SK-N-SH (cell line): ENCODE results near the gene ARHGEF1. TPM values are rescaled to one million over a fixed set of nuclear protein-coding genes. Genes with fewer than 3 reads are reported as not detected.

Experiments used
- CTCF ChIA-PET: fragments of 300-600, 350-600 bp; formaldehyde crosslinking; extraction: SDS; loops from one replicate; lab custom pipeline; 2021; lab: Yijun Ruan, JAX
- POLR2A ChIA-PET: fragments of 350-600 bp; sonication (Branson Sonifier 250); formaldehyde crosslinking; extraction: SDS; loops from one replicate; lab custom pipeline; 2020; ENCODE audit warnings: antibody characterized with exemption, inconsistent platforms; lab: Yijun Ruan, JAX
- DNase-seq: peaks from one replicate; pipeline ENCODE4 v3.0.0; 2012
- H2AFZ ChIP-seq: fragments of 200-600 bp; sonication (generic); 2 replicates; pipeline ENCODE4 v1.8.1; 2016; ENCODE audit warnings: antibody characterized with exemption, mild to moderate bottlenecking, low read depth
- H3F3A ChIP-seq: fragments of 200-600 bp; sonication (generic); replicated peaks from 2 replicates; pipeline ENCODE3; 2016; ENCODE audit warnings: antibody characterized with exemption, mild to moderate bottlenecking; ENCODE audit not compliant: insufficient read depth
- H3K27ac ChIP-seq, 2 experiments: fragments of 200-500 bp in 1 of 2; fragments of 200-600 bp in 1 of 2; sonication (Bioruptor generic) in 1 of 2; sonication (generic), shearing (Covaris generic) in 1 of 2; 2 replicates each; pipeline versions ENCODE4 v1.5.1 to v1.6.1; 2014 to 2016; ENCODE audit warnings: low read depth in 2 of 2, inconsistent platforms in 1 of 2, low read length in 1 of 2, mild to moderate bottlenecking in 1 of 2, mixed read lengths in 1 of 2
- H3K27me3 ChIP-seq: fragments of 200-600 bp; sonication (generic), shearing (Covaris generic); 2 replicates; pipeline ENCODE4 v1.6.1; 2016; ENCODE audit warnings: mixed run types; ENCODE audit not compliant: insufficient read depth
- H3K36me3 ChIP-seq, 2 experiments: fragments of 200-500 bp in 1 of 2; fragments of 200-600 bp in 1 of 2; sonication (Bioruptor generic) in 1 of 2; sonication (generic) in 1 of 2; replicated peaks in 1 of 2; 2 replicates each; pipeline versions ENCODE3 to v1.5.1; 2014 to 2016; ENCODE audit warnings: low read length in 1 of 2, mild to moderate bottlenecking in 1 of 2; ENCODE audit not compliant: insufficient read depth in 2 of 2, control insufficient read depth in 1 of 2
- H3K4me1 ChIP-seq, 2 experiments: fragments of 200-500 bp in 1 of 2; fragments of 200-600 bp in 1 of 2; sonication (Bioruptor generic) in 1 of 2; sonication (generic), shearing (Covaris generic) in 1 of 2; 2 replicates each; pipeline versions ENCODE4 v1.5.1 to v1.6.1; 2014 to 2016; ENCODE audit warnings: low read depth in 1 of 2, low read length in 1 of 2, mixed run types in 1 of 2; ENCODE audit not compliant: insufficient read depth in 2 of 2, control insufficient read depth in 1 of 2
- H3K4me2 ChIP-seq: fragments of 200-600 bp; sonication (generic), shearing (Covaris generic); 2 replicates; pipeline ENCODE4 v1.6.1; 2017; ENCODE audit warnings: mixed run types
- H3K4me3 ChIP-seq, 2 experiments: fragments of 200-500 bp in 1 of 2; fragments of 200-600 bp in 1 of 2; sonication (Bioruptor generic) in 1 of 2; sonication (generic), shearing (Covaris generic) in 1 of 2; 2 replicates each; pipeline versions ENCODE4 v1.5.1 to v1.8.1; 2014 to 2016; ENCODE audit warnings: low read depth in 2 of 2, inconsistent platforms in 1 of 2, low read length in 1 of 2, mild to moderate bottlenecking in 1 of 2, mixed read lengths in 1 of 2, moderate library complexity in 1 of 2
- H3K79me2 ChIP-seq: fragments of 200-600 bp; sonication (generic); 2 replicates; pipeline ENCODE4 v1.8.1; 2017; ENCODE audit warnings: mild to moderate bottlenecking; ENCODE audit not compliant: insufficient read depth
- H3K9ac ChIP-seq: fragments of 200-600 bp; sonication (generic); 2 replicates; pipeline ENCODE4 v1.6.1; 2017; ENCODE audit warnings: mixed run types
- H3K9me2 ChIP-seq: fragments of 200-600 bp; sonication (generic); 2 replicates; pipeline ENCODE4 v1.6.1; 2017; ENCODE audit warnings: mixed run types
- H3K9me3 ChIP-seq: fragments of 200-600 bp; sonication (generic); 2 replicates; pipeline ENCODE4 v1.6.1; 2017; ENCODE audit warnings: mixed run types, mild to moderate bottlenecking, moderate library complexity
- H4K20me1 ChIP-seq: fragments of 200-600 bp; sonication (generic); 2 replicates; pipeline ENCODE4 v1.6.1; 2017; ENCODE audit warnings: mild to moderate bottlenecking, mixed run types; ENCODE audit not compliant: insufficient read depth
- CHD2 ChIP-seq: fragments of 150-350 bp; IDR thresholded peaks from 2 replicates; pipeline ENCODE4 v1.6.1; 2018; ENCODE audit warnings: low read length; ENCODE audit not compliant: partially characterized antibody
- GATA2 ChIP-seq: sonication (generic); formaldehyde crosslinking; IDR thresholded peaks from 2 replicates; pipeline ENCODE4 v1.5.0; 2020; ENCODE audit warnings: mild to moderate bottlenecking, missing genetic modification reagents
- MXI1 ChIP-seq: IDR thresholded peaks from 2 replicates; pipeline ENCODE4 v1.6.1; 2012; ENCODE audit warnings: mild to moderate bottlenecking, low read depth, low read length, improper control_type of control experiment
- NFIC ChIP-seq: IDR thresholded peaks from 2 replicates; pipeline ENCODE4 v1.4.0; 2012; ENCODE audit warnings: borderline replicate concordance
- NRF1 ChIP-seq: IDR thresholded peaks from 2 replicates; pipeline ENCODE4 v1.6.1; 2012; ENCODE audit warnings: low read depth, mild to moderate bottlenecking, low read length
- RAD21 ChIP-seq: IDR thresholded peaks from 2 replicates; pipeline ENCODE4 v1.6.1; 2012; ENCODE audit warnings: mild to moderate bottlenecking, low read length
- RFX5 ChIP-seq: IDR thresholded peaks from 2 replicates; pipeline ENCODE4 v1.6.1; 2012; ENCODE audit warnings: mild to moderate bottlenecking, improper control_type of control experiment, low read length
- SIN3A ChIP-seq: IDR thresholded peaks from 2 replicates; pipeline ENCODE4 v1.6.1; 2012; ENCODE audit warnings: low read depth, mild to moderate bottlenecking, low read length, moderate library complexity, borderline replicate concordance
- YY1 ChIP-seq: IDR thresholded peaks from 2 replicates; pipeline ENCODE4 v1.4.0; 2012; ENCODE audit warnings: low read depth, mild to moderate bottlenecking
- whole genome bisulfite sequencing: methylation state at CpG from one replicate; pipeline ENCODE4 v1.1.6; 2017; ENCODE audit warnings: low lambda C conversion rate; 5-methylcytosine and 5-hydroxymethylcytosine counted together
- polyA plus RNA-seq, 3 experiments: library from polyadenylated mRNA; depleted of rRNA; stranded (reverse); fragments of >200 nt; gene quantifications; 2 replicates each; pipeline ENCODE4 v1.2.3, GENCODE V29; 2012
- TF ChIP-seq, protein P1 (sequence below): IDR thresholded peaks from 2 replicates; pipeline ENCODE4 v1.4.0; 2012; ENCODE audit warnings: low read depth
- TF ChIP-seq, protein P2 (sequence below): IDR thresholded peaks from 2 replicates; pipeline ENCODE4 v1.4.0; 2012; ENCODE audit warnings: low read depth, borderline replicate concordance

ARHGEF1 gene
- polyA plus RNA-seq, 1 of the 3 experiments (the other 2 are of a cell fraction): 102 TPM

DNA sequence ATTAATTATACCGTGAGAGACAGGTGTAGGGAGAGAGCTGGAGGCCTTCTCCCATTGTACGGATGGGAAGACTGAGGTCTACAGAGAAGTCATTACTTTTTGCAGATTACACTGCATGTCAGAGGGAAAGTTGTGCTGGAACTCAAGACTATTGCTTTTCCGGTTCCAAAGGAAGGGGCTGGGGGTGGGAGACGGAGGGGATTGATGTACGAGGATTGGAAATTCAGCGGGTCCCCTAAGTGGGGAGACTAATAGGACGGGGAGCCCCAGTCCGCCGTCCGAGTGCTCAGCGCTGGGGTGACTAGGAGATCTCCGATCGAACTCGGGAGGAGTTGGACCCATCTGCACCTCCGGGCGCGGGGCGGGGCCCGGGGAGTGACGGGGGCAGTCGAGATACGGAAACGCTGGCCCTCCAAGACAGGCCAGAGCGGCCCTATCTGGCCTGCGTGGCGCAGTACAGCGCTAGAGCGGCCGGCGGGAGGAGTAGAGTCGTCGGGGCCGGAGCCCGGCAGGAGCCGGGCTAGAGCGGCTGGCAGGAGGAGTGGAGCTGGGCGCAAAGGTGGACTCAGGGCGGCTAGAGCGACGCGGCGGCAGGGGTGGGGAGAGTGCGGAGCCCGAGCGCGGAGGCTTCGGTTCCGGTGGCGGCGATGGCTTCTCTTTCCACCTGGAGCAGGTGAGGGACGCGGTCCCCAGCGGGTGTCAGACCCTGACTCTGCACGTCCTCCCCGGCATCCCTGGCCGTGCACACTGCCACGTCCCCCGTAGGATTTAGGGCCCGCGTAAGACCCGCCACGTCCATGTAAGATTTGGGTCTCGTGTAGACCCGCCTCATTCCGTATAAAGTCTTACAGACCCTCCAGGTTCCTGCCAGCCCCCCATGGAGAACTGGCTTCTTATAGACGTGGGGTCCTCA lies 1.1 kb downstream of the ARHGEF1 start (continued):
- peak; percentile 55; the same call in 1 of the 2 replicates for TF ChIP-seq MXI1
- no peak for TF ChIP-seq RAD21
- TF ChIP-seq GATA2 (CRISPR knock-in tag): no peak
- TF ChIP-seq, protein P1, sequence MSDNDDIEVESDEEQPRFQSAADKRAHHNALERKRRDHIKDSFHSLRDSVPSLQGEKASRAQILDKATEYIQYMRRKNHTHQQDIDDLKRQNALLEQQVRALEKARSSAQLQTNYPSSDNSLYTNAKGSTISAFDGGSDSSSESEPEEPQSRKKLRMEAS: peak; percentile 51
- TF ChIP-seq, protein P2, sequence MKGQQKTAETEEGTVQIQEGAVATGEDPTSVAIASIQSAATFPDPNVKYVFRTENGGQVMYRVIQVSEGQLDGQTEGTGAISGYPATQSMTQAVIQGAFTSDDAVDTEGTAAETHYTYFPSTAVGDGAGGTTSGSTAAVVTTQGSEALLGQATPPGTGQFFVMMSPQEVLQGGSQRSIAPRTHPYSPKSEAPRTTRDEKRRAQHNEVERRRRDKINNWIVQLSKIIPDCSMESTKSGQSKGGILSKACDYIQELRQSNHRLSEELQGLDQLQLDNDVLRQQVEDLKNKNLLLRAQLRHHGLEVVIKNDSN: 0 out of 2 replicates have a peak, but pooled peaks have one; percentile 6
- TF ChIP-seq CHD2: peak; percentile 89
- peak; percentile 71; the same call in 1 of the 2 replicates for TF ChIP-seq YY1
- TF ChIP-seq NFIC: no peak
- TF ChIP-seq, all 33 proteins: peak for 15

DNA sequence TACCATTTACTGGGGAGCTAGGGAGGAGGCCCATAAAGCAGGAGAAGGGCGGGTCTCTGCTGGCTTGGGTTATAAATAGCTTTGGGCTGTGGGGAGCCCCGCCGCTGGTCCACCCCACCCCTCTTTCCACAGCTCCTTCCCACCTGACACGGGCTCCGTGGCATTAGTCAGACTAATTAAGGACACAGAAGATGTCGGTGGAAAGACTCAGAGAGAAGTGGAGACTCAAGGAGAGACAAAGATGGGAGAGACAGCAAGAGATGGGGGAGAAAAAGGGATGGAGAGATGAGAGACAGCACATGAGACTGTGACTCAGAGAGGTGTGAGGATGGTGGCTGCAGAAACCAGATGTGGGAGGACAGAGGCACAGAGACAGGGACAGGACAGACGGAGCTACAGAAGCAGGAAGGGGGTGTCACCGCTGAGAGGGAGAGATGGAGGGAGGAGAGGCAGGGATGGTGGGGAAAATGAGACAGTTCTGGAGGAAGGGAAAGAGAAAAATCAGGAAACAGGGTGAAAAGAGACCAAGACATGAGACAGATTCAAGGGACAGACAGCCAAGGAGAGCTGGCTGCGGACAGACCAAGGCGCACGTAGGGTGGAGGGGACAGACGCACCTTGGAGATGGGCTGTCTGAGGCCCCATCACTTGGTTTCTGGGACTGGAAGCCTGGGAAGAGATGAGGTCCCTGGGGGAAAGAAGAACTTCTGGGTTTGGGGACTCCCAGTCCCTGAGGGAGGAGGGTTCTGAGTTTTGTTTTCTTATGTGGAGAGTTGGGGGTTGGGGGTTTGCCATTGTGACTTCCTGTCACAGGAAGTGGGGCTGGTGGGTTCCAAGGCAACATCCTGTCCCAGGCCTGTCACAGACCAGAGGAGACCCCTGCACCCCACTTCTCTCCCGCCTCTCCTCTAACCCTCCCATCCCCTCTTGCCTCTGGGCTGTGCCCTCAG lies 4.1 kb downstream of the ARHGEF1 start:
- Histone ChIP-seq H3K4me2 (no peak overlapping the region), H3K4me3 (no peak overlapping the region), H3K27me3 (no peaks in the 10 kb centered on the region), H3K79me2 (peaks cover 40% of the 10 kb centered on the region), H3F3A (peaks cover 7% of the 10 kb centered on the region), H3K9me2 (no peaks in the 10 kb centered on the region), H2AFZ (no peak overlapping the region), H3K36me3 (peaks cover 10 to 27% of the 10 kb centered on the region in 2 experiments), H3K9me3 (no peaks in the 10 kb centered on the region; the same call in 1 of the 2 replicates), H3K27ac (no peak overlapping the region), H3K4me1 (peaks cover 11% of the 10 kb centered on the region in 2 experiments; a peak in 3 of 4 replicates), H4K20me1 (peaks cover 42% of the 10 kb centered on the region), H3K9ac (no peak overlapping the region)
- no peak for TF ChIP-seq NRF1
- TF ChIP-seq SIN3A: no peak
- TF ChIP-seq, protein P1: no peak
- no peak for TF ChIP-seq RFX5
- CTCF ChIA-PET: interaction anchor here (0.7 to 1.7 kb wide), 7 partner anchors 10 to 71 kb away, joined by 3 to 4 read pairs (median 3); no protein-coding TSS in a partner anchor
- DNase-seq: no peak
- 86% methylated on average over 13 of the region's 13 CpGs for WGBS
- POLR2A ChIA-PET: interaction anchor here (0.7 to 1.4 kb wide), 2 partner anchors 11 to 27 kb away, joined by 3 read pairs; partner anchors contain the start of gene RPS19
